ENCODE results near the gene TPRG1.

DNA sequence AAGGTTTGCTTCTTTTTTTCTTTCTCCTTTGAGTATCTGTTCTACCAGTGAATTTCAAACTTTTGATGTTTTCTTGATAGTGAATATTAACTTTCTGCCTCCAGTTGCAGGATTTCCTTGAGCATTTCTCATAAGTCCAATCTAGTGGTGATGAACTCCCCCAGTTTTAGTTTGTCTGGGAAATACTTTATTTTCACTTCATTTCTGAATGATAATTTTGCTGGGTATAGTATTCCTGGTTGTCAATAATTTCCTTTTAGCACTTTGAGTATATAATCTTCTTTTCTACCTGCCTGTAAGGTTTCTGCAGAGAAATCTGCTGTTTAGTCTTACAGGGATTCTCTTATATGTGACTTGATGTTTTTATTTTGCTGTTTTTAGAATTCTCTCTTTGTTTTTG is 21.0 kb downstream of the TPRG1 start:
- TF ChIP-seq POLR2A (IDR thresholded peaks at IDR 0.05): no peak
- TF ChIP-seq, protein P1, sequence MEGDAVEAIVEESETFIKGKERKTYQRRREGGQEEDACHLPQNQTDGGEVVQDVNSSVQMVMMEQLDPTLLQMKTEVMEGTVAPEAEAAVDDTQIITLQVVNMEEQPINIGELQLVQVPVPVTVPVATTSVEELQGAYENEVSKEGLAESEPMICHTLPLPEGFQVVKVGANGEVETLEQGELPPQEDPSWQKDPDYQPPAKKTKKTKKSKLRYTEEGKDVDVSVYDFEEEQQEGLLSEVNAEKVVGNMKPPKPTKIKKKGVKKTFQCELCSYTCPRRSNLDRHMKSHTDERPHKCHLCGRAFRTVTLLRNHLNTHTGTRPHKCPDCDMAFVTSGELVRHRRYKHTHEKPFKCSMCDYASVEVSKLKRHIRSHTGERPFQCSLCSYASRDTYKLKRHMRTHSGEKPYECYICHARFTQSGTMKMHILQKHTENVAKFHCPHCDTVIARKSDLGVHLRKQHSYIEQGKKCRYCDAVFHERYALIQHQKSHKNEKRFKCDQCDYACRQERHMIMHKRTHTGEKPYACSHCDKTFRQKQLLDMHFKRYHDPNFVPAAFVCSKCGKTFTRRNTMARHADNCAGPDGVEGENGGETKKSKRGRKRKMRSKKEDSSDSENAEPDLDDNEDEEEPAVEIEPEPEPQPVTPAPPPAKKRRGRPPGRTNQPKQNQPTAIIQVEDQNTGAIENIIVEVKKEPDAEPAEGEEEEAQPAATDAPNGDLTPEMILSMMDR (IDR thresholded peaks at IDR 0.05): no peak

All from lower leg skin (tissue), 3 donors.